IMR-90 (cell line): ENCODE data around the gene FAS. TPM values are rescaled to one million over a fixed set of nuclear protein-coding genes. Genes with fewer than 3 reads are reported as not detected.
A peak's percentile ranks its signal among the peaks of the same experiment; 100 is the strongest.

Source experiments
- ATAC-seq: fragments of 200-7000 bp; cut with Tn5 transposase; 2 replicates; pipeline ENCODE4 v1.9.1; 2020; ENCODE audit warnings: low read depth, mild to moderate bottlenecking, moderate library complexity
- BruUV-seq: library from RNA; stranded (reverse); fragments of 400-500 nt; replicated peaks from 2 replicates; lab custom pipeline; 2021; lab: Mats Ljungman, UMichigan
- CTCF ChIA-PET: fragments of 300-600 bp; formaldehyde crosslinking; extraction: SDS; loops from one replicate; lab custom pipeline; 2021; ENCODE audit warnings: antibody characterized with exemption; lab: Yijun Ruan, JAX
- POLR2A ChIA-PET: fragments of 300-600 bp; sonication (Branson Sonifier 250); formaldehyde crosslinking; loops from one replicate; lab custom pipeline; 2022; ENCODE audit warnings: antibody characterized with exemption; ENCODE audit not compliant: unreplicated experiment; lab: Charles Lee
- DNase-seq: peaks from one replicate; pipeline ENCODE4 v3.0.0; 2013
- H2AFZ ChIP-seq: replicated peaks from 2 replicates; pipeline ENCODE3; 2013; ENCODE audit warnings: low read length, mild to moderate bottlenecking; ENCODE audit not compliant: poor library complexity
- H2AK5ac ChIP-seq: 2 replicates; pipeline ENCODE4 v1.6.1; 2013; ENCODE audit warnings: low read depth, low read length, inconsistent platforms
- H2AK9ac ChIP-seq: replicated peaks from 2 replicates; pipeline ENCODE3; 2013; ENCODE audit warnings: mild to moderate bottlenecking, low read depth, low read length, moderate library complexity; ENCODE audit not compliant: poor library complexity
- H2BK120ac ChIP-seq: 2 replicates; pipeline ENCODE4 v1.6.1; 2013; ENCODE audit warnings: low read depth, low read length, inconsistent platforms
- H2BK15ac ChIP-seq: 3 replicates; pipeline ENCODE4 v1.6.1; 2013; ENCODE audit warnings: low read depth, low read length, inconsistent platforms
- H2BK20ac ChIP-seq: 2 replicates; pipeline ENCODE4 v1.6.1; 2013; ENCODE audit warnings: low read depth, mild to moderate bottlenecking, inconsistent platforms, low read length, moderate library complexity
- H2BK5ac ChIP-seq: 2 replicates; pipeline ENCODE4 v1.6.1; 2013; ENCODE audit warnings: mild to moderate bottlenecking, low read depth, low read length, inconsistent platforms; ENCODE audit not compliant: poor library complexity, severe bottlenecking
- H3K14ac ChIP-seq: replicated peaks from 2 replicates; pipeline ENCODE4 v1.6.1; 2013; ENCODE audit warnings: low read depth, low read length, inconsistent platforms
- H3K18ac ChIP-seq: 2 replicates; pipeline ENCODE4 v1.6.1; 2013; ENCODE audit warnings: low read depth, low read length, control low read depth
- H3K23ac ChIP-seq: 2 replicates; pipeline ENCODE4 v1.6.1; 2013; ENCODE audit warnings: low read depth, low read length, inconsistent platforms
- H3K27ac ChIP-seq: 2 replicates; pipeline ENCODE4 v1.5.1; 2013; ENCODE audit warnings: mild to moderate bottlenecking, control low read depth, low read length; ENCODE audit not compliant: insufficient read depth
- H3K27me3 ChIP-seq: 2 replicates; pipeline ENCODE4 v1.6.1; 2013; ENCODE audit warnings: low read length; ENCODE audit not compliant: control insufficient read depth, insufficient read depth
- H3K36me3 ChIP-seq: 2 replicates; pipeline ENCODE4 v1.6.1; 2013; ENCODE audit warnings: low read length, mixed read lengths; ENCODE audit not compliant: control insufficient read depth, insufficient read depth
- H3K4ac ChIP-seq: 2 replicates; pipeline ENCODE4 v1.6.1; 2013; ENCODE audit warnings: low read depth, low read length, inconsistent platforms
- H3K4me1 ChIP-seq: 2 replicates; pipeline ENCODE4 v1.6.1; 2013; ENCODE audit warnings: low read length, mixed read lengths; ENCODE audit not compliant: control insufficient read depth, insufficient read depth
- H3K4me2 ChIP-seq: 2 replicates; pipeline ENCODE4 v1.6.1; 2013; ENCODE audit warnings: low read depth, mild to moderate bottlenecking, control low read depth, low read length, moderate library complexity
- H3K4me3 ChIP-seq: 2 replicates; pipeline ENCODE4 v1.5.1; 2013; ENCODE audit warnings: low read depth, mild to moderate bottlenecking, control low read depth, low read length, moderate library complexity; ENCODE audit not compliant: insufficient read depth
- H3K56ac ChIP-seq: 2 replicates; pipeline ENCODE4 v1.6.1; 2013; ENCODE audit warnings: low read length, inconsistent platforms; ENCODE audit not compliant: insufficient read depth; ENCODE audit errors: extremely low read depth
- H3K79me1 ChIP-seq, 2 experiments: 2 replicates each; pipeline ENCODE4 v1.6.1; 2013; ENCODE audit warnings: low read length in 2 of 2, inconsistent platforms in 1 of 2, low read depth in 1 of 2
- H3K9ac ChIP-seq: 2 replicates; pipeline ENCODE4 v1.6.1; 2013; ENCODE audit warnings: low read depth, low read length, control low read depth
- H3K9me1 ChIP-seq: 2 replicates; pipeline ENCODE4 v1.6.1; 2013; ENCODE audit warnings: low read length, inconsistent platforms; ENCODE audit not compliant: insufficient read depth
- H3K9me3 ChIP-seq: 2 replicates; pipeline ENCODE4 v1.6.1; 2013; ENCODE audit warnings: low read length; ENCODE audit not compliant: control insufficient read depth, insufficient read depth
- H4K20me1 ChIP-seq: 2 replicates; pipeline ENCODE4 v1.6.1; 2013; ENCODE audit warnings: low read length, inconsistent platforms; ENCODE audit not compliant: insufficient read depth
- H4K5ac ChIP-seq: 2 replicates; pipeline ENCODE4 v1.6.1; 2013; ENCODE audit warnings: mild to moderate bottlenecking, low read depth, low read length, control low read depth
- H4K8ac ChIP-seq, 2 experiments: 2 replicates each; pipeline ENCODE4 v1.6.1; 2013; ENCODE audit warnings: low read depth in 2 of 2, low read length in 2 of 2, control low read depth in 1 of 2, inconsistent platforms in 1 of 2
- H4K91ac ChIP-seq: 2 replicates; pipeline ENCODE4 v1.6.1; 2013; ENCODE audit warnings: low read depth, low read length, inconsistent platforms; ENCODE audit not compliant: insufficient read depth
- BHLHE40 ChIP-seq: fragments of 150-350 bp; IDR thresholded peaks from 2 replicates; pipeline ENCODE4 v1.6.1; 2016; ENCODE audit warnings: mild to moderate bottlenecking, low read depth, low read length
- CHD1 ChIP-seq: IDR thresholded peaks from 2 replicates; pipeline ENCODE4 v1.6.1; 2012; ENCODE audit warnings: low read depth, low read length, improper control_type of control experiment
- MXI1 ChIP-seq: IDR thresholded peaks from 2 replicates; pipeline ENCODE4 v1.6.1; 2012; ENCODE audit warnings: low read depth, mild to moderate bottlenecking, low read length, moderate library complexity, borderline replicate concordance
- RCOR1 ChIP-seq: IDR thresholded peaks from 2 replicates; pipeline ENCODE4 v1.6.1; 2012; ENCODE audit warnings: mild to moderate bottlenecking, low read length, improper control_type of control experiment; ENCODE audit not compliant: insufficient replicate concordance
- RFX5 ChIP-seq: IDR thresholded peaks from 2 replicates; pipeline ENCODE4 v1.8.0; 2012; ENCODE audit warnings: low read depth, mild to moderate bottlenecking, low read length, moderate library complexity
- WGBS, 2 experiments: methylation state at CpG; one replicate each; pipeline versions ENCODE4 v1.1.5 to v1.1.7; 2013; ENCODE audit warnings: missing lambda C conversion rate in 2 of 2; ENCODE audit not compliant: insufficient read length in 1 of 2; ENCODE audit errors: extremely low coverage in 2 of 2; 5-methylcytosine and 5-hydroxymethylcytosine counted together
- dilution Hi-C: fragments of 300-500 bp; cut with HindIII; formaldehyde crosslinking; loops from one replicate; pipeline ENCODE4 v1.14.3; 2018; ENCODE audit warnings: low sequenced_read_pairs; ENCODE audit not compliant: unreplicated experiment
- in situ Hi-C: fragments of 300-500 bp; cut with MboI; formaldehyde crosslinking; loops from 3 replicates; pipeline ENCODE4 v1.14.3; 2019; ENCODE audit warnings: low sequenced_read_pairs, inconsistent platforms, mixed read lengths
- intact Hi-C: fragments of 100-400 bp; cut with micrococcal nuclease; formaldehyde crosslinking; loops from 2 replicates; pipeline ENCODE4 v1.10.0; 2022
- polyA plus RNA-seq, 3 experiments: library from polyadenylated mRNA; depleted of rRNA; stranded (reverse); fragments of >200 nt; gene quantifications; 2 replicates each; pipeline ENCODE4 v1.2.3, GENCODE V29; 2012; ENCODE audit warnings: low replicate concordance in 1 of 3
- total RNA-seq: library from RNA; depleted of rRNA; stranded (reverse); fragments of >200 nt; gene quantifications from 2 replicates; pipeline ENCODE4 v1.2.3, GENCODE V29; 2012
- TF ChIP-seq, protein P1 (sequence below): fragments of 150-350 bp; IDR thresholded peaks from 2 replicates; pipeline ENCODE4 v1.6.1; 2016; ENCODE audit warnings: low read depth, mild to moderate bottlenecking, low read length, moderate library complexity, borderline replicate concordance

FAS gene
- total and polyA plus RNA-seq, 2 of the 4 experiments (the other 2 are of a cell fraction) = 34.3 to 53.8 TPM

DNA sequence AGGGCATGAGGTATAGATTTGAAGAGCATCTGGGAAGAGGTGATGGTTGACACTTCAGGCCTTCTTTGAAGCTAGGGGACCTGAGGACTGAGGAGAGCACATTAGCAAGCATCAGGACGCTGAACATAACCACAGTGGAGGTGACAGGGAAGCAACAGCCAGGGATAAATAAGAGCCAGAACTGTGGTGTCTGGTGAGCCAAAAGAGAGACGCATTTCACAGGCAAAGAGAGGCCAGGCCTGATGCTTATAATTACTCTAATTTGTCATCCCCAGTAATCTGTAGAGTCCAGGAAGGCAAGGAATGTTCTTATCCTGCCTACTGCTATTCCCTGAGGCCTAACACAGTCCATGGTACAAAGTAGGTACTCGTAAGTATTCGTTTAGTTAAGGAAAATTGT lies 10.4 kb upstream of the FAS start:
- Histone ChIP-seq H2BK20ac (peak overlapping the region; percentile 7; the same call in 1 of the 2 replicates), H2AFZ (no peak overlapping the region), H3K36me3 (no peaks in the 10 kb centered on the region; the same call in 1 of the 2 replicates), H2BK120ac (peak overlapping the region; percentile 16; the same call in 1 of the 2 replicates), H4K91ac (no peak overlapping the region), H3K4ac (no peak overlapping the region), H4K8ac (peak overlapping the region in 1 of 2 experiments; percentile 17; a peak in 1 of 4 replicates), H3K27ac (no peak overlapping the region), H4K5ac (no peak overlapping the region), H3K4me2 (peak overlapping the region; percentile 10; the same call in 1 of the 2 replicates), H3K9me1 (peaks cover 10% of the 10 kb centered on the region; the same call in 1 of the 2 replicates), H3K4me3 (no peak overlapping the region), H3K27me3 (no peaks in the 10 kb centered on the region), H3K9me3 (no peaks in the 10 kb centered on the region), H4K20me1 (0 out of 2 replicates have a peak, but pooled peaks cover 3% of the 10 kb centered on the region), H3K4me1 (peaks cover 6% of the 10 kb centered on the region), H3K56ac (no peak overlapping the region), H3K18ac (0 out of 2 replicates have a peak overlapping the region, but pooled peaks have one; percentile 37), H2BK5ac (no peak overlapping the region), H2AK9ac (no peak overlapping the region), H3K14ac (0 out of 2 replicates have a peak overlapping the region, but pooled peaks have one; percentile 20), H3K23ac (peak overlapping the region; percentile 30), H3K79me1 (peaks cover 26 to 47% of the 10 kb centered on the region in 2 experiments), H2AK5ac (peak overlapping the region; percentile 31; the same call in 1 of the 2 replicates), H2BK15ac (no peak overlapping the region), H3K9ac (no peak overlapping the region)
- ATAC-seq = no peak
- dilution Hi-C loops (no loop called here), intact Hi-C loops (no loop called here), in situ Hi-C loops (loop anchor here (5.0 kb wide), 1 partner anchor 38 kb away; no protein-coding TSS in a partner anchor)
- ChIA-PET POLR2A (interaction anchor here (0.6 kb wide), 1 partner anchor 79 kb away, joined by 3 read pairs; no protein-coding TSS in a partner anchor), CTCF (no interaction called here)
- DNase-seq = no peak
- no TSS peak for BruUV-seq
- TF ChIP-seq BHLHE40 (no peak), RFX5 (no peak), RCOR1 (no peak), CHD1 (no peak), MXI1 (no peak)
- TF ChIP-seq, protein P1, sequence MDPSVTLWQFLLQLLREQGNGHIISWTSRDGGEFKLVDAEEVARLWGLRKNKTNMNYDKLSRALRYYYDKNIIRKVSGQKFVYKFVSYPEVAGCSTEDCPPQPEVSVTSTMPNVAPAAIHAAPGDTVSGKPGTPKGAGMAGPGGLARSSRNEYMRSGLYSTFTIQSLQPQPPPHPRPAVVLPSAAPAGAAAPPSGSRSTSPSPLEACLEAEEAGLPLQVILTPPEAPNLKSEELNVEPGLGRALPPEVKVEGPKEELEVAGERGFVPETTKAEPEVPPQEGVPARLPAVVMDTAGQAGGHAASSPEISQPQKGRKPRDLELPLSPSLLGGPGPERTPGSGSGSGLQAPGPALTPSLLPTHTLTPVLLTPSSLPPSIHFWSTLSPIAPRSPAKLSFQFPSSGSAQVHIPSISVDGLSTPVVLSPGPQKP = no peak
- WGBS, 2 experiments = 80% methylated on average over 1 of the region's 4 CpGs; no CpG with 5 or more reads in 1 of the 2 experiments
